ENCODE measurements around the gene ART5. TPM values are rescaled to one million over a fixed set of nuclear protein-coding genes. Genes with fewer than 3 reads are reported as not detected.
"Not testable (repeated sequence)": the region's sequence is repeated elsewhere in the genome, so short reads cannot be mapped to it uniquely, and the experiment has no call there.

The ART5 gene
- total RNA-seq, 4 donors from 2014 or later = not detected

- no peaks in the 10 kb centered on the region for H3K27me3 ChIP-seq
- peak in 1 of 2 donors; percentile 69 for DNase-seq (ENCODE audit: low spot score in 2 of 2)
- no peaks in the 10 kb centered on the region for H3K9me3 ChIP-seq
- no peak overlapping the region for H3K4me3 ChIP-seq
- no peak for TF ChIP-seq POLR2A (IDR thresholded peaks at IDR 0.05)
- no peak for TF ChIP-seq POLR2AphosphoS5 (IDR thresholded peaks at IDR 0.05)
- TF ChIP-seq CTCF (IDR thresholded peaks at IDR 0.05) = no peak
- TF ChIP-seq EP300 (IDR thresholded peaks at IDR 0.05) = no peak
- no peaks in the 10 kb centered on the region for H3K4me1 ChIP-seq
- WGBS = 79% methylated on average over 10 of the region's 10 CpGs
- H3K36me3 ChIP-seq = peaks cover 45% of the 10 kb centered on the region
- no peak overlapping the region for H3K27ac ChIP-seq
These were observed 22.3 kb upstream of the ART5 start for GRCh38 chr11:3664032-3664630.

- Histone ChIP-seq H3K27ac (no peak overlapping the region), H3K4me1 (no peaks in the 10 kb centered on the region), H3K4me3 (no peak overlapping the region), H3K36me3 (peaks cover 32% of the 10 kb centered on the region), H3K27me3 (no peaks in the 10 kb centered on the region), H3K9me3 (no peaks in the 10 kb centered on the region)
- DNase-seq (ENCODE audit: low spot score in 2 of 2) = peak in 1 of 2 donors; percentile 32
- TF ChIP-seq POLR2A (IDR thresholded peaks at IDR 0.05) (no peak), POLR2AphosphoS5 (IDR thresholded peaks at IDR 0.05) (no peak)
These were observed 21.1 kb upstream of the ART5 start for GRCh38 chr11:3662856-3663255.

GRCh38 chr11:3660960-3661359 is 19.2 kb upstream of the ART5 start:
- Histone ChIP-seq H3K27ac (no peak overlapping the region), H3K27me3 (no peaks in the 10 kb centered on the region), H3K4me1 (no peaks in the 10 kb centered on the region), H3K36me3 (peaks cover 13% of the 10 kb centered on the region), H3K4me3 (no peak overlapping the region), H3K9me3 (no peaks in the 10 kb centered on the region)
- 77% methylated on average over 2 of the region's 2 CpGs for WGBS
- no peak for DNase-seq (ENCODE audit: low spot score in 2 of 2)
- TF ChIP-seq CTCF (IDR thresholded peaks at IDR 0.05) = no peak
- TF ChIP-seq POLR2A (IDR thresholded peaks at IDR 0.05) = no peak
- TF ChIP-seq POLR2AphosphoS5 (IDR thresholded peaks at IDR 0.05) = no peak
- TF ChIP-seq EP300 (IDR thresholded peaks at IDR 0.05) = no peak

GRCh38 chr11:3659595-3660515 is 18.1 kb upstream of the ART5 start:
- WGBS = 85% methylated on average over 17 of the region's 33 CpGs
- Histone ChIP-seq H3K27me3 (no peaks in the 10 kb centered on the region), H3K4me3 (no peak overlapping the region), H3K36me3 (peaks cover 7% of the 10 kb centered on the region), H3K4me1 (no peaks in the 10 kb centered on the region), H3K27ac (no peak overlapping the region), H3K9me3 (no peaks in the 10 kb centered on the region)
- peak in 1 of 2 donors; percentile 60 for DNase-seq (ENCODE audit: low spot score in 2 of 2)
- no peak for TF ChIP-seq POLR2A (IDR thresholded peaks at IDR 0.05)
- no peak for TF ChIP-seq CTCF (IDR thresholded peaks at IDR 0.05)

GRCh38 chr11:3658252-3658651 is 16.5 kb upstream of the ART5 start:
- Histone ChIP-seq H3K4me1 (no peaks in the 10 kb centered on the region), H3K27me3 (no peaks in the 10 kb centered on the region), H3K27ac (no peak overlapping the region), H3K4me3 (no peak overlapping the region), H3K9me3 (no peaks in the 10 kb centered on the region), H3K36me3 (no peaks in the 10 kb centered on the region)
- DNase-seq (ENCODE audit: low spot score in 2 of 2) = peak in 1 of 2 donors; percentile 38
- TF ChIP-seq POLR2AphosphoS5 (IDR thresholded peaks at IDR 0.05) (no peak), CTCF (IDR thresholded peaks at IDR 0.05) (no peak), EP300 (IDR thresholded peaks at IDR 0.05) (no peak), POLR2A (IDR thresholded peaks at IDR 0.05) (no peak)
- WGBS = 93% methylated on average over 8 of the region's 8 CpGs

- not testable (repeated sequence) for H3K4me1 ChIP-seq; DNase-seq (ENCODE audit: low spot score in 2 of 2); H3K4me3 ChIP-seq; H3K27me3 ChIP-seq; H3K9me3 ChIP-seq; H3K27ac ChIP-seq; H3K36me3 ChIP-seq
- WGBS = 80% methylated on average over 5 of the region's 5 CpGs
These were observed 15.5 kb upstream of the ART5 start for GRCh38 chr11:3657331-3657730.
